ENCODE data around the gene RPL36AL.

GRCh38 chr14:49622022-49622607 is 1.7 kb upstream of the RPL36AL start:
- TF ChIP-seq CTCF (conservative IDR thresholded peaks at IDR 0.05), result no peak
- TF ChIP-seq ZFX (IDR thresholded peaks at IDR 0.05), result no peak
